ENCODE results near the gene BEGAIN. TPM values are rescaled to one million over a fixed set of nuclear protein-coding genes. Genes with fewer than 3 reads are reported as not detected.

Gene BEGAIN
- total RNA-seq, 1 donor from 2014 or later, result 1.9 TPM

GRCh38 chr14:100581228-100582145 lies 5.7 kb downstream of the BEGAIN start:
- TF ChIP-seq CTCF (IDR thresholded peaks at IDR 0.05; ENCODE audit: borderline replicate concordance), result no peak
- peaks cover 25% of the 10 kb centered on the region for H3K27me3 ChIP-seq (ENCODE audit: low read depth)
- no peak overlapping the region for H3K4me3 ChIP-seq
- no peak overlapping the region for H3K27ac ChIP-seq (replicated peaks)
- peak; percentile 2 for DNase-seq
- no peaks in the 10 kb centered on the region for H3K36me3 ChIP-seq
- intact Hi-C loops (cut with micrococcal nuclease), result no loop called here
- H3K4me1 ChIP-seq, result peaks cover 5% of the 10 kb centered on the region
- H3K9me3 ChIP-seq (replicated peaks), result peaks cover 9% of the 10 kb centered on the region

- intact Hi-C loops (cut with micrococcal nuclease), result no loop called here
- Histone ChIP-seq H3K4me1 (no peaks in the 10 kb centered on the region), H3K27me3 (ENCODE audit: low read depth) (peaks cover 24% of the 10 kb centered on the region), H3K27ac (replicated peaks) (no peak overlapping the region), H3K36me3 (no peaks in the 10 kb centered on the region), H3K9me3 (replicated peaks) (peaks cover 9% of the 10 kb centered on the region), H3K4me3 (no peak overlapping the region)
- peak; percentile 6 for DNase-seq
- TF ChIP-seq CTCF (IDR thresholded peaks at IDR 0.05; ENCODE audit: borderline replicate concordance), result no peak
These were observed 6.6 kb downstream of the BEGAIN start for GRCh38 chr14:100580316-100581227.

GRCh38 chr14:100578552-100578951 lies 8.7 kb downstream of the BEGAIN start:
- intact Hi-C loops (cut with micrococcal nuclease), result no loop called here
- no peak overlapping the region for H3K4me3 ChIP-seq
- no peak for TF ChIP-seq CTCF (IDR thresholded peaks at IDR 0.05; ENCODE audit: borderline replicate concordance)
- H3K36me3 ChIP-seq, result no peaks in the 10 kb centered on the region
- peaks cover 9% of the 10 kb centered on the region for H3K9me3 ChIP-seq (replicated peaks)
- no peak overlapping the region for H3K27ac ChIP-seq (replicated peaks)
- no peaks in the 10 kb centered on the region for H3K4me1 ChIP-seq
- DNase-seq, result no peak
- H3K27me3 ChIP-seq (ENCODE audit: low read depth), result peaks cover 28% of the 10 kb centered on the region

GRCh38 chr14:100577986-100578431 lies 9.2 kb downstream of the BEGAIN start:
- peak; percentile 9 for DNase-seq
- Histone ChIP-seq H3K36me3 (no peaks in the 10 kb centered on the region), H3K27ac (replicated peaks) (no peak overlapping the region), H3K27me3 (ENCODE audit: low read depth) (peaks cover 34% of the 10 kb centered on the region), H3K4me3 (no peak overlapping the region), H3K4me1 (no peaks in the 10 kb centered on the region), H3K9me3 (replicated peaks) (peaks cover 9% of the 10 kb centered on the region)
- intact Hi-C loops (cut with micrococcal nuclease), result no loop called here
- TF ChIP-seq CTCF (IDR thresholded peaks at IDR 0.05; ENCODE audit: borderline replicate concordance), result no peak

- Histone ChIP-seq H3K4me1 (no peaks in the 10 kb centered on the region), H3K27me3 (ENCODE audit: low read depth) (peaks cover 39% of the 10 kb centered on the region), H3K9me3 (replicated peaks) (peaks cover 9% of the 10 kb centered on the region), H3K27ac (replicated peaks) (no peak overlapping the region), H3K4me3 (no peak overlapping the region), H3K36me3 (no peaks in the 10 kb centered on the region)
- intact Hi-C loops (cut with micrococcal nuclease), result no loop called here
- DNase-seq, result peak; percentile 10
- TF ChIP-seq CTCF (IDR thresholded peaks at IDR 0.05; ENCODE audit: borderline replicate concordance), result no peak
These were observed 9.8 kb downstream of the BEGAIN start for GRCh38 chr14:100577321-100577985.

Measured in left ventricle myocardium inferior (tissue), 1 donor.